22Rv1 (cell line): ENCODE data around the gene NELL2.

Experiments
- H3K27ac ChIP-seq: fragments of 450-650 bp; 2 replicates; pipeline ENCODE4 v1.5.1; 2017
- CTCF ChIP-seq: fragments of 450-650 bp; IDR thresholded peaks from 2 replicates; pipeline ENCODE4 v1.5.1; 2017; ENCODE audit warnings: mild to moderate bottlenecking
- ZFX ChIP-seq: fragments of 450-650 bp; IDR thresholded peaks from 2 replicates; pipeline ENCODE4 v1.6.1; 2017; ENCODE audit warnings: antibody characterized with exemption, borderline replicate concordance

NELL2 gene

GRCh38 chr12:44863867-44864266 lies 12.2 kb downstream of the NELL2 start:
- TF ChIP-seq CTCF, result no peak
- no peak for TF ChIP-seq ZFX
- no peak overlapping the region for H3K27ac ChIP-seq

GRCh38 chr12:44859998-44860689 lies 16.0 kb downstream of the NELL2 start:
- TF ChIP-seq CTCF (no peak), ZFX (no peak)
- H3K27ac ChIP-seq, result no peak overlapping the region

GRCh38 chr12:44858226-44858855 lies 17.8 kb downstream of the NELL2 start:
- H3K27ac ChIP-seq, result no peak overlapping the region
- no peak for TF ChIP-seq ZFX
- TF ChIP-seq CTCF, result no peak

- H3K27ac ChIP-seq, result no peak overlapping the region
- TF ChIP-seq ZFX (no peak), CTCF (no peak)
These were observed 23.6 kb downstream of the NELL2 start for GRCh38 chr12:44852483-44852882.

GRCh38 chr12:44851586-44851985 lies 24.5 kb downstream of the NELL2 start:
- TF ChIP-seq CTCF, result no peak
- no peak for TF ChIP-seq ZFX
- H3K27ac ChIP-seq, result no peak overlapping the region

- H3K27ac ChIP-seq, result no peak overlapping the region
- TF ChIP-seq ZFX, result no peak
- TF ChIP-seq CTCF, result no peak
These were observed 27.4 kb downstream of the NELL2 start for GRCh38 chr12:44848703-44849085.

GRCh38 chr12:44847888-44848702 lies 28.0 kb downstream of the NELL2 start:
- TF ChIP-seq ZFX, result no peak
- no peak for TF ChIP-seq CTCF
- H3K27ac ChIP-seq, result no peak overlapping the region
